ENCODE measurements around the gene ADAMTS16.

ADAMTS16 gene

GRCh38 chr5:5278815-5279381 lies 138.8 kb downstream of the ADAMTS16 start:
- DNase-seq (ENCODE audit: low read depth in 3 of 3) = no peak

DNA sequence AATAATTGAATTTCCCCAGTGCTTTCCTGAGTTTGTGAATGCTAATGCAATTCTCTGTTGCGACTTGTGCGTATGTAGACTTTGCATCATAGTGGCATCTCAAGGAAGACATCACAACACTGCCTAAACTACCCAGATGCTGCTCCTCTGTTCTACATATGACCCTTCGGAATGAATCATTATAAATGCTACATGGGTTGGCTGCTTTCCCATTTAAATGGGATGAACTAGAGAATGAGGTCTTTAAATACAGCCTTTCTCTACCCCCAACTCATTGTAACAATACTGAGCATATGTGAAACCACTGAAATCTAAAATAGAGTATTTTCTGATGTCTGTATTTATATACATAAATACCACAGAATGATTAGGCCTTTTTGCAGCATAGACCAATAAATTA lies 145.8 kb downstream of the ADAMTS16 start:
- no peak for DNase-seq (ENCODE audit: low read depth in 3 of 3)

- DNase-seq (ENCODE audit: low read depth in 3 of 3) = no peak
Observed at GRCh38 chr5:5287419-5287818, 147.3 kb downstream of the ADAMTS16 start.

- no peak for DNase-seq (ENCODE audit: low read depth in 3 of 3)
Observed at GRCh38 chr5:5288201-5288600, 148.1 kb downstream of the ADAMTS16 start.

DNA sequence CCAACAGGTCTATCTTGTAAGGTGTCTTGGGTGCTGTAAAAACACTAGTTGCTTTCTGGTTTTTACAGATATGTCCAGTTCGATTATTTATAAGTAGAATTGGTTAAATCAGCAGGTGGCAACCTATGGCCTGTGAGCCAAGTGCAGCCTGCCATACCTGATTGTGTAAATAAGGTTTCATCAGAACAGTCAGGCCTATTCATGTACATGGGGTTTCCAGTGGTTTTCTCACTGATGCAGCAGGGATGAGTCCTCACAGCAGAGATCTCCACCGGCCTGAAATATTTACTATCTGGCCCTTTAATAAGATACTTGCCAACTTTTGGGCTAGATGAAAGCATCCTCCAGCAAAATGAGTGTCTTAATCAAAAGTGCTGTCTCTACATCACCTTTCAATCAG lies 149.4 kb downstream of the ADAMTS16 start:
- DNase-seq (ENCODE audit: low read depth in 3 of 3) = no peak

DNA sequence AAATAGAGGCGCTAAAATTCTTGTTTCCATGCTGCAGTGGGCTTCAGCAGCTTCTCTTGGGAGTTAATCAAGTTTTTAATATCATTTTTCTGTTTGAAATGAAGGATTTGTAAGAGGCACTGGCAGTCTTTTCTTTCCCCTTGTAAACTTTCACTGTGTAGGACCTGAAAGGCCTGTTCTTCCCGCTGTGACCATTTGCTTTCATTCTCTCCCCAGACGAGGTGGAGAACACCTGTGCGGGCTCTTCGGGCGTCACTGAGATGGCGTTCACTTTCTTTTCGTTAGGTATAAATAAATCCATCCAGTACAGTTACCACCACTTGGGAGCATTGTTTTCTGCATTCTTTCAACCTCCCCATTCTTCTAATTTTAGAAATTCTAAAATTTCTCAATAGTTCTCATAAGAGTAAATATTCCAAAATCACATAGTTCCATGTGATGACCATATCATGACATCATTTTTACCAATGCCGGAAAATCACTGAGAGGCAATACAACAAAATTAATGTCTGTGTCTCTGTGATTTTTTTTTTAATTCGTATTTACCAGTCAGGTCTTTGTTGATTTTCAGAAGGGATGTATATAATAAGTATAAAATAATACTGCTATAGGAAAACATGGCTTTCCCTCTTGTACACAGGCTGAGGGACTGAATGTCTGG lies 150.7 kb downstream of the ADAMTS16 start:
- no peak for DNase-seq (ENCODE audit: low read depth in 3 of 3)

- DNase-seq (ENCODE audit: low read depth in 3 of 3) = no peak
Observed at GRCh38 chr5:5291357-5291756, 151.2 kb downstream of the ADAMTS16 start.

DNA sequence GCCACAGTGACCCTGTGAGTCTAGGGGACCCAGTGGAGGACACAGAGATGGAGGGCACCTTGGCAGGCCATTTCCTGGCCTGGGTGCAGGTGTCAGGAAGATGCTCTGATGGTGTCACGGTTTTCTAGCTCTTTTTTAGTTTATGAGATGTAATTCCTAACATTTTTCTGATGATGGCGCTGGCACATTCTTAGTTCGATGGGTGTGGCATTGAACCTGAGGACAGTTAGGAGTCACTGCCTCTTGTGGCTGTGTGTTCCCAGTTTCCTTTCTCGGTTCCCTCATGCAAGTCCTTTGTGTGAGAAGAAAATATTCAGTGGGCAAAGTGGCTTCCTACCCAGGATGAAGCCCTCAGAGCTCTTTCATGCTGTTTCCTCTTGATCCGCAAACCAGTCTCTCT lies 152.9 kb downstream of the ADAMTS16 start:
- DNase-seq (ENCODE audit: low read depth in 3 of 3) = no peak

DNA sequence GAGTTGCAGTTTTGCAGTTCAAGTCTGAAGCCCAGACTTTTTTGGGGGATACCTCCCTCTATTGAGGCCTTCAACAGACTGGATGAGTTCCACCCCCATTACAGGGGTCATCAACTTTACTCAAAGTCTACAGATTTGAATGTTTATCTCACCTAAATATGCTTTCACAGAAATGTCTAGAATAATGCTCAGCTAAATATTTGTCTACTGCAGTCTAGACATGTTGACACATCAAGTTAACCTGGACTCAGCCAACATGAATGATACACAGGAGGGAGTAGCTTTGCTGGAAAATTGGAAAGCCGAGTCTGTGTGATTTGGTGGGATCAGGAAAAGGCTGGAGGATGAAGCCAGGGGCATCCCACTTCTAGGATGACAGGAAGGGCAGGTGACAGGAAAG lies 154.3 kb downstream of the ADAMTS16 start:
- DNase-seq (ENCODE audit: low read depth in 3 of 3) = no peak

GRCh38 chr5:5295351-5295750 lies 155.2 kb downstream of the ADAMTS16 start:
- DNase-seq (ENCODE audit: low read depth in 3 of 3) = no peak

GRCh38 chr5:5296051-5296450 lies 155.9 kb downstream of the ADAMTS16 start:
- no peak for DNase-seq (ENCODE audit: low read depth in 3 of 3)

DNA sequence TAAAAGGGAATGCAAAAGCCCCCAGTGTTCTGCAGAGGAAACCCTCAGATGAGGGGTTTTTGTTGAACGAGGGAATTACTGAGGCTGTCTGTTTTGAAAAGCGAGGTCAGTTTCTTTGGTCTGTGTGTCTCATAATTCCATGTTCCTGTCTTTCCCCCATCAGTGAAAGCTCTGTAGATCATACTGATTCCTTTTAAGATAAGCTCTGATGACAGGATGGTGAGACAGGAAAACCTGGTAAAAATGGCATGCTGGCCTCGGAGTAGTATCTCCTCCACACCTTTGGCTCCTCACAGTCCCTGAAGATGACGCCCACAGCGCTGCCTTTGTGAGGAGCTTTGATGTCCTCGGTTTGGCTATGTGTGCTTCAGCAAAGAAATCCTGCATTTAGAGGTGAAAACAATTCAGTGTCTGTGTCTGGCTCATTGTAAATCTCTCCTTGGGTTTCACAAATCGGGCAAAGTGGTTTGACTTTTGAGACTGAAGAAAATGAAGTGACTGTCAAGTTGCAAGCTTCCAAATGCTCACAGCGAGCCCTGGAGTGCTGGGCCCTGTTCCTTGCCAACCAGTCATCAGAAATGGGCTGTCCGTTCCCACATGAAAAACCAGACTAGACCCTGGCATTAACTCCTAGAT lies 157.4 kb downstream of the ADAMTS16 start:
- no peak for DNase-seq (ENCODE audit: low read depth in 3 of 3)

DNA sequence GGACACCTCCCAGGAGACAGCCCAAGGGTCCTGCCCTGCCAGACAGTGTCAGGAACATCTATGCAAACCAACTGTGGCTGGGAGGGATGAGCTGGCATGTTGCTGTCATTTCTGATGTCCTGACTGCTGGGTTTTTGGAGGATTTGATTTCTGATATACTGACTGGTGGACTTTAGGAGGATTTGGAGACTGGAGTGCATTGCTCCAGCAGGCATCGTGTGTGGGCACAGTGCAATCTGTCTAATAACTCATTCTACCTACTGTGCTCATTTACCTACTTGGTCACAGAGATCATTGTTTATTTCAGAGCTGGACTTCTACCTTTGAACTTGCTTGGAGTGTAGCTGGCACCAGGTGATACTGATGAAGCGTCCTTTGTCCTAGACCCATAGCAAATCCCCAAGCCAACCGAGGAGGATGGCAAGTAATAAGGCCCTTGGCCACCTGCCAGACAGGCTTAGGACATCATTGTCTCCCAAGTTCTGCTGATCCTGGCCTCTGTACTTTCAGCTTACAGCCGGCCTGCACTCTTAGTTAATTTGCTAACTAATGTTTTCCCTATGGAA lies 158.0 kb downstream of the ADAMTS16 start:
- DNase-seq (ENCODE audit: low read depth in 3 of 3) = no peak

DNA sequence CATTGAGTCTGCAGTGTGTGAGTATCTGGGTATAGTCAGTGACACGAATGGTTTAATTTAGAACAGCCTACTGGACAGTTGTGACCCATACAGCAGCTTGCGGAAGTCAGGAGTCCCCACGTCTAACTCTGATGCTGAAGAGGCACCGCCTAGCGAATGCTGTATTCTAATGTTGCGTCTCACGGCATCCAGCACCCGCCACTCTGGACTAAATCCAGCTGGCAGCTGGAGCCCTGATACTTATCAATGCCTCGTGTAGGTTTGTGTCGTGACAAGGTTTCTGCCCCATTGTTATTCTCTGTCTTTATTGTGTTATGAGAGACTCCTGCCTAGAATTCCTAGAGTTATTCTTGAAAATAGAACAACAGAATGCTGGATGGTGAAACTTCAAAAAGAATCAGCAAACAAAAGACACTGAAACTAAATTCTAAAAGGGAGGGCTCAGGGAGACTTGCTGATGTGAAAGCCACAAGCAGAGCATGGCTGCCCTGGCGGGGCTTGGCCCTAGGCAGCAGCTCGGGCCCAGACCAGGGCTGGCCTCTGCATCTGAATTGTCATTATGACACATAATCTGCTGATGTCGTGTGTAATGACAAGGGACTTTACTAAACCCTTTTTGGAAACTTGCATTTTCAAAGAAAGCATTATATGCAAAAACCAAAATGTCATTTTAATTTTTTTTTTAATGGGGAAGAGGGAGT lies 158.9 kb downstream of the ADAMTS16 start:
- DNase-seq (ENCODE audit: low read depth in 3 of 3) = no peak

- no peak for DNase-seq (ENCODE audit: low read depth in 3 of 3)
Observed at GRCh38 chr5:5301176-5301575, 161.0 kb downstream of the ADAMTS16 start.

- DNase-seq (ENCODE audit: low read depth in 3 of 3) = no peak
Observed at GRCh38 chr5:5302201-5302600, 162.1 kb downstream of the ADAMTS16 start.

DNA sequence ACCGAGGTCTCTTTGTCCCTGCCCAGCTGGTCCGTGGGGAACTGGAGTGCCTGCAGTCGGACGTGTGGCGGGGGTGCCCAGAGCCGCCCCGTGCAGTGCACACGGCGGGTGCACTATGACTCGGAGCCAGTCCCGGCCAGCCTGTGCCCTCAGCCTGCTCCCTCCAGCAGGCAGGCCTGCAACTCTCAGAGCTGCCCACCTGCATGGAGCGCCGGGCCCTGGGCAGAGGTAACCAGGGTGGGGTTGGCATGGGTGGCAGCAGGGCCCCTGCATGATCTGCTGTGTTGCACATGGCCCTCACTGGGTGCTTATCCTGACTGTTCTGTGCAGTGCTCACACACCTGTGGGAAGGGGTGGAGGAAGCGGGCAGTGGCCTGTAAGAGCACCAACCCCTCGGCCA lies 163.1 kb downstream of the ADAMTS16 start:
- DNase-seq (ENCODE audit: low read depth in 3 of 3) = no peak

DNA sequence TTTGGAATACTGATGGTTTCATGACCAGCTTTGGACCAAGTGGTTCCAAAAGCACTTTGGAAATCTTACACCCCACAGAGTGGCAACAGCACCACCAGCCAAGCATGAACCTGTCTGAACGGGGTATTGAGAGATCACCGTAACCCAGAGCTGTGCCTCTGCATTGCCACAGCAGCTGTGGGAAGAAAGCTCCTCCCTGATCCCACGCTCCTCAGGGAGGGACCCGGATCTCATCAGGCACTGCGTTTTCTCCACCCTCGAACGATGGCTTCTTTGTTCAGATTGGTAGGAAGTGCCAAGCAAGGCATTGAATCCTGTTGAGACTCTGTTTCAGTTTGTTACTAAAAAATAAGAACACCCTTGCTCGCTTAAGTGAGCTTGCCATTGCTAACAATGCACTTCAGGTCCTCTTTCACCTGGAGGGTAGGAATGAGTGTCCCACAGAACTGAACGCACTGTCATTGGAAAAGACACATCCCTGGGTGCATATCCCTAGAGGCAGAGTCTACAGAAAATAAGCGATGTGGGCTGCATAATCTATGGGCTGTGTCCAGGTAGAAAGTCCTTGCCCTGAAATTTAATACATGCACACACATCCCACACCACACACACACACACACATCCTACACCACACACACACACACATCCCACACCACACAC lies 164.4 kb downstream of the ADAMTS16 start:
- DNase-seq (ENCODE audit: low read depth in 3 of 3) = no peak

DNA sequence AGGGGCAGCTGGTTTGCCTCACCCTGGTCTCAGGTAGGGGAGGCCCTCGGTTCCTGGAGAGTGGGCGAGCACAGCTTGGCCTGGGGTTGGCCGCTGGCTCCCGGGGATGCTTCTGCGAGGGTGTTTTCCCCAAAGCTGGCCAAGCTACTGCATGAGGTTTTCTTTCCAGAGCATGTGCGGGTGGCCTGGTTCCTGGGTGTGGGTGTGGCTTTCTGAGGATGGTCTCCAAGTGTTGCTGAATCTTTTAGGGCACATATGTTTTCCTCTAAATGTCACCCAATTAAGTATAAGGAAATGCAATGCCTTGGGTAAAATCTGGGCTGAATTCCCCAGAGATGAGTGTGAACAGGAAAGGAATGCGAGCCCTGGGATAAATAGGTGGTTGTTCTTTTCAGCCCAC lies 166.6 kb downstream of the ADAMTS16 start:
- no peak for DNase-seq (ENCODE audit: low read depth in 3 of 3)

DNA sequence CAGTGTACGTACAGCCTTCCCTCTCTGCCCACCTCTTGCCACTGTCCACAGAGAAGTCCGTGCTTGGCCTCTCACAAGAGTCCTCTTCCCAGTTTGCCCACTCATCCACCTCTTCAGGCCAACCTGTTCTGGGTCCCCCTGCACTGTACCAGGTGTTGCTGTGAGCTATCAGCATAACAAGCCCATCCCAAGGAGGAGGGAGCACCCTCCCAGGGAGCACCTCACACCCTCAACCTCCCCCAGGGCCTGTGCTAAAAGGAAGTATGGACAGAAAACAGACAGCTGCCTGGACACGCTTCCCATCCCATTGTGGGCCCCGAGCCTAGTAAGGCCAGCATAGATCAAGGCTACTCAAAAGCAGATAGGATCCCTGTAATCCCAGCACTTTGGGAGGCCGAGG lies 168.2 kb downstream of the ADAMTS16 start:
- no peak for DNase-seq (ENCODE audit: low read depth in 3 of 3)

DNA sequence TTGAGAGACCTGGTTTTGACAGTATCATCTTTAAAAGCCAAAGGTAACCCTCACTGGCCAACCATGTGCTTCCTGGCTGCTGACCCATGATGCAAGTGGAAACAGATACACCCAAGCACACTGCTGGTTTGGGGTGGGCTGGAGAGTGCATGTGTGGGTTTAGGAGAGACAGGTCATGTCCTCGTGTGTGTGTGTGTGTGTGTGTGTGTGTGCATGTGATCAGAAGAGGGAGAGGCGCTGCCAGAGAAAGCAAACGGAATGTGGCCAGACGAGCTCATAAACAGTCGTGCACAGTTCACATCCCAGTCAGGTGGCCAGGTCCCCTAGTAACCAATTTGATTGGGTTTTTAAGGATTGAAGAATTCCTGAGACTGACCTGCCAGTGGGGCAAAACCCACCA lies 169.5 kb downstream of the ADAMTS16 start:
- no peak for DNase-seq (ENCODE audit: low read depth in 3 of 3)

GRCh38 chr5:5313101-5313635 lies 173.0 kb downstream of the ADAMTS16 start:
- DNase-seq (ENCODE audit: low read depth in 3 of 3) = no peak
